Thymus (tissue), 11 donors: ENCODE data around the gene ADGRA1. TPM values are rescaled to one million over a fixed set of nuclear protein-coding genes. Genes with fewer than 3 reads are reported as not detected.

Experiments used
- DNase-seq, 9 donors: peaks; one replicate each; pipeline ENCODE4 v3.0.0-alpha.2; 2013; ENCODE audit warnings: low spot score in 9 of 9, low read depth in 6 of 9, missing footprints in 1 of 9
- H3K27ac ChIP-seq, 2 donors: one replicate each; pipeline ENCODE4 v1.5.1; 2013; ENCODE audit warnings: control low read depth in 1 of 2, low read depth in 1 of 2, low read length in 1 of 2, mild to moderate bottlenecking in 1 of 2, moderate library complexity in 1 of 2
- H3K27me3 ChIP-seq, 2 donors: one replicate each; pipeline ENCODE4 v1.5.1; 2013; ENCODE audit warnings: low read length in 1 of 2; ENCODE audit not compliant: control insufficient read depth in 2 of 2, insufficient read depth in 1 of 2
- H3K36me3 ChIP-seq, 2 donors: one replicate each; pipeline ENCODE4 v1.5.1; 2013; ENCODE audit warnings: low read length in 1 of 2, mild to moderate bottlenecking in 1 of 2, moderate library complexity in 1 of 2; ENCODE audit not compliant: control insufficient read depth in 2 of 2, insufficient read depth in 2 of 2
- H3K4me1 ChIP-seq, 2 donors: one replicate each; pipeline ENCODE4 v1.5.1; 2013; ENCODE audit warnings: low read length in 2 of 2; ENCODE audit not compliant: control insufficient read depth in 2 of 2, insufficient read depth in 2 of 2
- H3K4me3 ChIP-seq, 2 donors: one replicate each; pipeline ENCODE4 v1.5.1; 2013; ENCODE audit warnings: low read length in 2 of 2, control low read depth in 1 of 2, mild to moderate bottlenecking in 1 of 2
- H3K9me3 ChIP-seq, 2 donors: one replicate each; pipeline ENCODE4 v1.5.1; 2013; ENCODE audit warnings: low read length in 1 of 2, mild to moderate bottlenecking in 1 of 2; ENCODE audit not compliant: control insufficient read depth in 2 of 2, insufficient read depth in 1 of 2
- WGBS: extraction: QIAGEN DNeasy Blood & Tissue Kit; methylation state at CpG from one replicate; pipeline ENCODE4 v1.1.7; 2013; 5-methylcytosine and 5-hydroxymethylcytosine counted together
- polyA plus RNA-seq: library from polyadenylated mRNA; stranded (reverse); fragments of 200-250 nt; gene quantifications from one replicate; pipeline ENCODE4 v1.2.3, GENCODE V29; 2013
- total RNA-seq: library from RNA; stranded (reverse); fragments of 120-200 nt; gene quantifications from one replicate; pipeline ENCODE4 v1.2.4, GENCODE V29; 2013
- donor health status: healthy.

ADGRA1 gene
- total and polyA plus RNA-seq, 2 donors = 0.02 TPM; not detected in 1

- H3K36me3 ChIP-seq = no peaks in the 10 kb centered on the region
- 69% methylated on average over 28 of the region's 28 CpGs for WGBS
- no peak for DNase-seq
- H3K27ac ChIP-seq = no peak overlapping the region
- peaks cover 0 to 19% of the 10 kb centered on the region in 2 donors for H3K27me3 ChIP-seq
- H3K9me3 ChIP-seq = peaks cover 0 to 1% of the 10 kb centered on the region in 2 donors
- H3K4me1 ChIP-seq = no peaks in the 10 kb centered on the region
- no peak overlapping the region for H3K4me3 ChIP-seq
These were observed 9.0 kb downstream of the ADGRA1 start for GRCh38 chr10:133096616-133097269.

DNA sequence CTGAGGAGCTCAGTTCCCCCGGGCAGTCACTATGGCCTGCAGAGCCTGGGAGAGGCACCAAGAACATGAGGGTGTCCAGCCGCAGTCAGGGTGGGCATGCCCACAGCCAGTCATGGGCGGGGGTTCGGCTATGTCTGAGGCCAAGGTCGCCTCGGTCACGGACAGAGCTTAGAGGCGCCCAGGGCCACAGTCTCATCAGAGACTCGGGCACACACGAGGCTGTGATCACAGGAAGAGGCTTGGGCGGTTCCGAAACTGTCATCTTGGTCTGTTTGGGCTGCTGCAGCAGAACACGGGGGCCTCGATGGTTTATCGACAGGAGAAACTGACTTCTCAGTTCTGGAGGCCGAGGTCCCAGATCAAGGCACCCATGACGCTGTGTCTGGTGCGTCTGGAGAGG, 9.7 kb downstream of the ADGRA1 start:
- Histone ChIP-seq H3K27me3 (peaks cover 0 to 21% of the 10 kb centered on the region in 2 donors), H3K27ac (no peak overlapping the region), H3K4me1 (no peaks in the 10 kb centered on the region), H3K4me3 (no peak overlapping the region), H3K9me3 (peaks cover 0 to 1% of the 10 kb centered on the region in 2 donors), H3K36me3 (no peaks in the 10 kb centered on the region)
- DNase-seq = no peak
- WGBS = 94% methylated on average over 18 of the region's 18 CpGs

DNA sequence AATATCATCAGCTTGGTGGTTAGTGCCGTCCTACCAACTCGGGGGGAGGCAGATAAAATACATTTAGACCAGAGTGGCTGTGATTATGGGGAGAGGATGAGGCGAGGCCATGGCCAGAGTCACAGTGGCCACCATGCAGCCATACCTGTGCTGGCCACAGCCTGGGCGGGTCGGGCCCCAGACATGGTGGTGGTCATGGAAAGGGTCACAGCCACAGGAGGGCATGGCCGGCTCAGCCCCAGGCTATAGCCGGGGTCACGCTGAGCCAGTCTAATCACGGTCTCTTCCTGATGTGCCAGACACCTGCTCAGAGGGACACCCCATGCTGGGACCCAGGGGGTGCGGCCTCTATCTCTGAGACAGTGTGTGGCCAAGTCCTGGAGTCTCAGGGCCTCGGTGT, 10.2 kb downstream of the ADGRA1 start:
- Histone ChIP-seq H3K4me1 (no peaks in the 10 kb centered on the region), H3K27ac (no peak overlapping the region), H3K4me3 (no peak overlapping the region), H3K27me3 (peaks cover 0 to 21% of the 10 kb centered on the region in 2 donors), H3K36me3 (no peaks in the 10 kb centered on the region), H3K9me3 (peaks cover 0 to 1% of the 10 kb centered on the region in 2 donors)
- DNase-seq = no peak
- 95% methylated on average over 11 of the region's 11 CpGs for WGBS

- H3K4me3 ChIP-seq = no peak overlapping the region
- H3K27me3 ChIP-seq = peaks cover 0 to 21% of the 10 kb centered on the region in 2 donors
- H3K9me3 ChIP-seq = peaks cover 0 to 1% of the 10 kb centered on the region in 2 donors
- H3K27ac ChIP-seq = no peak overlapping the region
- no peaks in the 10 kb centered on the region for H3K36me3 ChIP-seq
- no peaks in the 10 kb centered on the region for H3K4me1 ChIP-seq
- 89% methylated on average over 44 of the region's 44 CpGs for WGBS
- no peak for DNase-seq
These were observed 10.9 kb downstream of the ADGRA1 start for GRCh38 chr10:133098426-133099124.

GRCh38 chr10:133099571-133099970, 11.8 kb downstream of the ADGRA1 start:
- no peak for DNase-seq
- Histone ChIP-seq H3K4me3 (no peak overlapping the region), H3K4me1 (no peaks in the 10 kb centered on the region), H3K9me3 (peaks cover 0 to 1% of the 10 kb centered on the region in 2 donors), H3K27ac (no peak overlapping the region), H3K27me3 (peaks cover 0 to 28% of the 10 kb centered on the region in 2 donors), H3K36me3 (no peaks in the 10 kb centered on the region)
- WGBS = 94% methylated on average over 5 of the region's 5 CpGs

- DNase-seq = no peak
- H3K4me1 ChIP-seq = no peaks in the 10 kb centered on the region
- no peaks in the 10 kb centered on the region for H3K9me3 ChIP-seq
- no peak overlapping the region for H3K27ac ChIP-seq
- WGBS = 96% methylated on average over 24 of the region's 24 CpGs
- H3K36me3 ChIP-seq = no peaks in the 10 kb centered on the region
- H3K27me3 ChIP-seq = peaks cover 0 to 34% of the 10 kb centered on the region in 2 donors
- H3K4me3 ChIP-seq = no peak overlapping the region
These were observed 12.5 kb downstream of the ADGRA1 start for GRCh38 chr10:133100186-133100585.

DNA sequence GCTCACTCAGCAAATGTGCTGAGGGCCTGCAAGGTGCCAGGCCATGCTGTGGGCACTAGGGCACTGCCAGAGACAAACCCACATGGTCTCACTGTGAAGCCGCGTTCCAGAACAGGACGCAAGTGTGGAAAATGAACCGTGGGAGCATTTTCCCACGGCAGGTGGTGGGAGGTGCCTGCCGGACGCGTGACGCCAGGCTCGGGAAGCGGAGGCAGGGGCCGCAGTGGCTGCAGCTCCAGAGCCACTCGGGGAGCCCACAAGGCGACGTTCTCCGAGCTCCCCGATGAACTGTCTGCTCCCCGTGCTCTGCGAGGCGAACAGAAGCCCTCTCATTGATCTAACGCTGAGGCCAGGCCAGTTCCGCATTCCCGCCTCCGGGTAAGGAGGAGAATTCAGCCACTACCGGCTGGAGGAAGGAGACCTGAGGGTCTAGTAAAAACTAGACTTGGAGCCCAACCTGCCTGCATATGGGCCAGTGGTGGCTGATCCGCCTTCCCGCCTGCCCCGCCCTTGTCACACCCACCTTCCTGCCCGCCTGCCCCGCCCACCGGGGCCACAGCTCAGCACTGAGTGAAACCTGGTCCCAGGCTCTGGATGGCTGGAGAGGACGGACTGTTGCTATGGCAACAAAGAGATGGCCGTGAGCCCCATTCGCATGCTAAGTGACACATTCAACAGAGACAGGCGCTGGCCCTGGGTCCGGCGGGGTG, 13.1 kb downstream of the ADGRA1 start:
- H3K9me3 ChIP-seq = peaks cover 0 to 4% of the 10 kb centered on the region in 2 donors
- no peaks in the 10 kb centered on the region for H3K36me3 ChIP-seq
- peaks cover 0 to 35% of the 10 kb centered on the region in 2 donors for H3K27me3 ChIP-seq
- H3K4me1 ChIP-seq = no peaks in the 10 kb centered on the region
- H3K4me3 ChIP-seq = no peak overlapping the region
- WGBS = 24% methylated on average over 37 of the region's 37 CpGs
- H3K27ac ChIP-seq = no peak overlapping the region
- no peak for DNase-seq

DNA sequence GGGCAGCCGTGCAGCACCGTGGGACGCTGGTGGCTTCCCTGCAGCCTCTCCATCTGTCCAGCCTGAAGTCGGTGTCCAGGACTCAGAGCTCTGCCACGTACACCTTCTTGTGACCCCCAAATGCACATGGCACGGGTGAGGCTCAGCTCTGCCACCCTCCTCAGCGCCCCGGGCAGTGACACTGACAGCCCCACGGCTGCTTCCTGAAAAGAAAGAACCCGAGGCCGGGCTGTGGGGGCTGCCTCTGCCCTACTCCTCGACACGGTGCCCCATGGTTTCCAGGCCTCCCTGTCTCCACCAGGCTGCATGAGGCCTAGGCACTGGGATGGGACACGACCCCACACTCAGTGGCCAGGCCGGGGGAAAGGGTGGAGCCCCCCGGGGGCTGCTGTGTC, 13.7 kb downstream of the ADGRA1 start:
- 20% methylated on average over 16 of the region's 16 CpGs for WGBS
- Histone ChIP-seq H3K9me3 (peaks cover 0 to 8% of the 10 kb centered on the region in 2 donors), H3K4me1 (no peaks in the 10 kb centered on the region), H3K4me3 (no peak overlapping the region), H3K36me3 (no peaks in the 10 kb centered on the region), H3K27ac (no peak overlapping the region), H3K27me3 (peaks cover 0 to 35% of the 10 kb centered on the region in 2 donors)
- DNase-seq = no peak
